ENCODE measurements around the gene TNIP1. TPM values are rescaled to one million over a fixed set of nuclear protein-coding genes. Genes with fewer than 3 reads are reported as not detected.

TNIP1 gene
- total RNA-seq, 1 donor from 2014 or later, result 304 TPM

DNA sequence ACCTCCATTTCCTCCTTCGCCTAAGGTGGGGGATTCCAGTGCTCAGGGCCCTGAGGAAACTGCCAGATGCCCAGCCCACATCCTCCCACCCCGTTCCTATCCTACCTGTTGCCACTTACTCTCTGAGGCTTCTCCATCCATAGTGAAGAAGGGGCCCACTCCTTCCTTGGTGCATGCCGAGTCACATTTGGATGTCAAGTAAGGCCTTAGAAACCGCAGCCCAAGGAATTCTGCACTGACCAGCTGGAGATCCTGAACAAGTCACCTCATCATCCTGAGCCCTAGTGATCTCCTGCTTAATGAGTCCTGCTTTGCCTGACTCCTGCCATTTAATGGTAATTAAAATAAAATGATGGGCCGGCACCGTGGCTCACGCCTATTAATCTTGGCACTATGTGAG, 6.7 kb upstream of the TNIP1 start:
- no peaks in the 10 kb centered on the region for H3K9me3 Mint-ChIP-seq
- H3K27ac Mint-ChIP-seq, result peak overlapping the region; percentile 55
- H3K4me1 Mint-ChIP-seq (ENCODE audit: low read depth), result peaks cover 70% of the 10 kb centered on the region
- no peaks in the 10 kb centered on the region for H3K27me3 Mint-ChIP-seq (ENCODE audit: insufficient read depth)
- H3K36me3 Mint-ChIP-seq (ENCODE audit: low read depth), result peaks cover 13% of the 10 kb centered on the region
- H3K4me3 Mint-ChIP-seq, result peak overlapping the region; percentile 84
- no peak for DNase-seq (ENCODE audit: low spot score)
- intact Hi-C loops (cut with micrococcal nuclease), result loop anchor here (1.0 kb wide), 2 partner anchors 9 to 11 kb away; no protein-coding TSS in a partner anchor

- peak; percentile 60 for DNase-seq (ENCODE audit: low spot score)
- Mint-ChIP-seq H3K27me3 (ENCODE audit: insufficient read depth) (no peaks in the 10 kb centered on the region), H3K9me3 (no peaks in the 10 kb centered on the region), H3K4me3 (peak overlapping the region; percentile 84), H3K27ac (peak overlapping the region; percentile 62), H3K4me1 (ENCODE audit: low read depth) (peaks cover 74% of the 10 kb centered on the region), H3K36me3 (ENCODE audit: low read depth) (peaks cover 16% of the 10 kb centered on the region)
- intact Hi-C loops (cut with micrococcal nuclease), result loop anchor here (1.0 kb wide), 2 partner anchors 9 to 11 kb away; no protein-coding TSS in a partner anchor
These were observed 6.1 kb upstream of the TNIP1 start for GRCh38 chr5:151086905-151087360.

- peak overlapping the region; percentile 95 for H3K27ac Mint-ChIP-seq
- no peaks in the 10 kb centered on the region for H3K9me3 Mint-ChIP-seq
- intact Hi-C loops (cut with micrococcal nuclease), result no loop called here
- no peak for DNase-seq (ENCODE audit: low spot score)
- peak overlapping the region; percentile 84 for H3K4me3 Mint-ChIP-seq
- H3K27me3 Mint-ChIP-seq (ENCODE audit: insufficient read depth), result no peaks in the 10 kb centered on the region
- peaks cover 10% of the 10 kb centered on the region for H3K36me3 Mint-ChIP-seq (ENCODE audit: low read depth)
- H3K4me1 Mint-ChIP-seq (ENCODE audit: low read depth), result peaks cover 74% of the 10 kb centered on the region
These were observed 5.5 kb upstream of the TNIP1 start for GRCh38 chr5:151086192-151086869.

DNA sequence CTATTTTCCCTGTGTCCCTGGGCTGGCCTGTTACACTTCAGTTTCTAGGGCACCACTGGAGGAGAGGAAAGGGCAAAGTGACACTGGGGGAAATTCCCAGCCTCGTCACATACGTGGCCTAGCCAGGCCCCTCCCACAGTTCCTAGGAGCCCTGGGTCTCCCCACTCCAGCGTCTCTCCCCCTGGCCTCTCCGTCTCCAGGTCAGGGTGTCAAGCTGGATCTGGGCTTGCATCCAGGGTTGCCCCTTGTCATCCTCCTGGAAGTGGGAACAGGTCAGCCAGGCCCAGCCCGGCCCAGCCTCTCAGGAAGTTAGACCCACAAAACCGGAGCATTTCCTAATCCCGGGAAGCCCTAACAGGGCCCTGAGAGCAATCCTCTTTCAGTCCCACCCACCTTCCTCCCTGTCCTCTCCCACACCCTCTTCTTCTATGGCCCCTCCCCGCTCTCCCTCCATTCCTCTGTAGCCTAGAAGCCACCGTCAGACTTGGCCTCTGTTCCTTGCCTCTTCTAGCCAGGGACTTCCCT, 4.7 kb upstream of the TNIP1 start:
- Mint-ChIP-seq H3K27me3 (ENCODE audit: insufficient read depth) (no peaks in the 10 kb centered on the region), H3K9me3 (no peaks in the 10 kb centered on the region), H3K4me3 (peak overlapping the region; percentile 84), H3K27ac (peak overlapping the region; percentile 95), H3K4me1 (ENCODE audit: low read depth) (peaks cover 70% of the 10 kb centered on the region), H3K36me3 (ENCODE audit: low read depth) (peaks cover 10% of the 10 kb centered on the region)
- intact Hi-C loops (cut with micrococcal nuclease), result no loop called here
- DNase-seq (ENCODE audit: low spot score), result peak; percentile 55

GRCh38 chr5:151084363-151084762, 3.5 kb upstream of the TNIP1 start:
- DNase-seq (ENCODE audit: low spot score), result no peak
- peak overlapping the region; percentile 84 for H3K4me3 Mint-ChIP-seq
- peaks cover 76% of the 10 kb centered on the region for H3K4me1 Mint-ChIP-seq (ENCODE audit: low read depth)
- intact Hi-C loops (cut with micrococcal nuclease), result loop anchor here (5.0 kb wide), 4 partner anchors 302 to 1727 kb away; partner anchors contain the start of genes CD74, G3BP1 and PCYOX1L
- no peaks in the 10 kb centered on the region for H3K27me3 Mint-ChIP-seq (ENCODE audit: insufficient read depth)
- H3K27ac Mint-ChIP-seq, result peak overlapping the region; percentile 95
- peaks cover 17% of the 10 kb centered on the region for H3K36me3 Mint-ChIP-seq (ENCODE audit: low read depth)
- no peaks in the 10 kb centered on the region for H3K9me3 Mint-ChIP-seq

GRCh38 chr5:151083081-151083676, 2.3 kb upstream of the TNIP1 start:
- peaks cover 78% of the 10 kb centered on the region for H3K4me1 Mint-ChIP-seq (ENCODE audit: low read depth)

DNA sequence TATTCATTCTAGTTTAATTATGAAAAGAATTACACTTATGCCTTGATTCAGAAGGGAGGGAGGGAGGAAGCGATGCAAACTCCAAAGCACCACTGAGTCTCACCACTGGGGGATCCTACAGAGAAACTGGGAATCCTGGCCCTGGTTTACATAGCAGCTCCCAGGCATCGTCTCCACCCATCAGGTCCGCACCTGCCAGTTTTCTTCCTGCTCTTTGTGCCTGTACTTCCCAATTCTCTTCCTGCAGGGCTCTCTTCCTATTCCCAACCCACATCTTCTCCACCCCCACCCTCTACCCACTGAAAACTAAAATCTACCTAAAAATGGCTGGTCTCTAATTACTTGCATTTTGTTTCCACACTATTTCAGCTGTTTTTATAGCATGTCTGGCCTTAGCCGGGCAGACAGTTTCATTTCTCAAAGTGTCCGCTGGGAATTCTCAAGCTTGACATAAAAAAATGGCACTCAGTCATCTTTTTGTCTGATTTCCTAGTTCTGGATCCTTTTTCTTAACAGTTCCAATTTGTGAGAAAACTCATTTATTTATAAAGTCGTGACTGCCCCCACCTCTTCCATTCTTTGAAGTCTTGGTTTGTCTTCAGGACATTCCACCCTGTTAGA, 1.6 kb upstream of the TNIP1 start:
- Mint-ChIP-seq H3K27me3 (ENCODE audit: insufficient read depth) (no peaks in the 10 kb centered on the region), H3K27ac (peak overlapping the region; percentile 93), H3K4me1 (ENCODE audit: low read depth) (peaks cover 82% of the 10 kb centered on the region), H3K9me3 (no peaks in the 10 kb centered on the region), H3K36me3 (ENCODE audit: low read depth) (peaks cover 33% of the 10 kb centered on the region), H3K4me3 (peak overlapping the region; percentile 84)
- intact Hi-C loops (cut with micrococcal nuclease), result loop anchor here (2.0 to 5.0 kb wide), 6 partner anchors 14 to 1725 kb away; partner anchors contain the start of genes CD74, DCTN4, G3BP1 and PCYOX1L
- no peak for DNase-seq (ENCODE audit: low spot score)

More at GRCh38 chr5:151083081-151083676, 2.3 kb upstream of the TNIP1 start:
- Mint-ChIP-seq H3K27me3 (ENCODE audit: insufficient read depth) (no peaks in the 10 kb centered on the region), H3K36me3 (ENCODE audit: low read depth) (peaks cover 25% of the 10 kb centered on the region), H3K27ac (peak overlapping the region; percentile 93), H3K4me3 (peak overlapping the region; percentile 84), H3K9me3 (no peaks in the 10 kb centered on the region)
- peak; percentile 65 for DNase-seq (ENCODE audit: low spot score)
- intact Hi-C loops (cut with micrococcal nuclease), result loop anchor here (1.0 to 5.0 kb wide), 9 partner anchors 11 to 1726 kb away; partner anchors contain the start of genes CD74, DCTN4, G3BP1 and PCYOX1L

DNA sequence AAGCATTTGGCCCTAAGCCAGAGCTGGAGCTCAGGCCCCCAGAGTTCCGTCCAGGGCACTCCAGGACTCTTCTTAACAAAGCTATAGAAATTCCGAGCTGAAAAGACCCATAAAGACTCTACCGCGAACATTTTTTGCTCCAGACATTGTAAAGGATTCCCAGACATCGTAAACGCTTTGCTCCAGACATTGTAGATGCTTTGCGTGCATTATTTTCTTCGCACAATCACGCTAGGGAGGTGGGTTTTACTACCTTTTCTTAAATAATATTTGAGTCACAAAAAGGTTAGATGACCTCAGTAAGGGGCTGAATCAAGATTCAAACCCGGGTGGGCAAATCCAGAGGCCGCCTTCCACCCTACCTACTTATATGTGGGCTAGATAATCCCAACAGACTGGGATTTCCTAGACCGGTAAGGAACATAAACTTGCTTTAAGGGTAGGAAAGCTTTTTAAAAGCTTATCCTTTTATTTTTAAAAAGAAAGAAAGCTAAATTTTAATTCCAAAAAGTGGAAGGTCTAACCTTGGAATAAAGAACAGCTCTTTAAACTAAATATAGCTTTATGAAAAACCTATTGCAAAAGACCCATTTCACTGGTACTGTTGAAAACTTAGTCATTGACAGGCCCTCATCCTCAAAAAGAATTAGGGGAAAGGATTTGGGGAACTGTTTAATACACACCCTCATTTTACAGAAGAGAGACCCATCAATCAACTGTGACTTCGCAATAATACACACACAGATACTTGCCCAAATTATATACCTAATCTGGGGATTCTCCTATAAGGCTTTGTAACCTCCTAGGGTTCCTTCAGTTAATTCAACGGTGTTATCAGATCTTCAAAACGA, 822 bp upstream of the TNIP1 start:
- H3K27me3 Mint-ChIP-seq (ENCODE audit: insufficient read depth), result no peaks in the 10 kb centered on the region
- peaks cover 85% of the 10 kb centered on the region for H3K4me1 Mint-ChIP-seq (ENCODE audit: low read depth)
- DNase-seq (ENCODE audit: low spot score), result no peak
- H3K9me3 Mint-ChIP-seq, result no peaks in the 10 kb centered on the region
- peaks cover 41% of the 10 kb centered on the region for H3K36me3 Mint-ChIP-seq (ENCODE audit: low read depth)
- peak overlapping the region; percentile 84 for H3K4me3 Mint-ChIP-seq
- H3K27ac Mint-ChIP-seq, result peak overlapping the region; percentile 93
- intact Hi-C loops (cut with micrococcal nuclease), result loop anchor here (2.0 to 5.0 kb wide), 8 partner anchors 13 to 1724 kb away; partner anchors contain the start of genes CD74, DCTN4, G3BP1 and PCYOX1L

GRCh38 chr5:151079838-151080612, 809 bp downstream of the TNIP1 start:
- H3K9me3 Mint-ChIP-seq, result no peaks in the 10 kb centered on the region
- intact Hi-C loops (cut with micrococcal nuclease), result loop anchor here (1.0 to 5.0 kb wide), 9 partner anchors 75 to 1723 kb away; partner anchors contain the start of genes CD74, G3BP1, GM2A and PCYOX1L
- H3K36me3 Mint-ChIP-seq (ENCODE audit: low read depth), result peaks cover 54% of the 10 kb centered on the region
- peaks cover 85% of the 10 kb centered on the region for H3K4me1 Mint-ChIP-seq (ENCODE audit: low read depth)
- peak overlapping the region; percentile 92 for H3K27ac Mint-ChIP-seq
- DNase-seq (ENCODE audit: low spot score), result no peak
- H3K4me3 Mint-ChIP-seq, result peak overlapping the region; percentile 91
- H3K27me3 Mint-ChIP-seq (ENCODE audit: insufficient read depth), result no peaks in the 10 kb centered on the region

DNA sequence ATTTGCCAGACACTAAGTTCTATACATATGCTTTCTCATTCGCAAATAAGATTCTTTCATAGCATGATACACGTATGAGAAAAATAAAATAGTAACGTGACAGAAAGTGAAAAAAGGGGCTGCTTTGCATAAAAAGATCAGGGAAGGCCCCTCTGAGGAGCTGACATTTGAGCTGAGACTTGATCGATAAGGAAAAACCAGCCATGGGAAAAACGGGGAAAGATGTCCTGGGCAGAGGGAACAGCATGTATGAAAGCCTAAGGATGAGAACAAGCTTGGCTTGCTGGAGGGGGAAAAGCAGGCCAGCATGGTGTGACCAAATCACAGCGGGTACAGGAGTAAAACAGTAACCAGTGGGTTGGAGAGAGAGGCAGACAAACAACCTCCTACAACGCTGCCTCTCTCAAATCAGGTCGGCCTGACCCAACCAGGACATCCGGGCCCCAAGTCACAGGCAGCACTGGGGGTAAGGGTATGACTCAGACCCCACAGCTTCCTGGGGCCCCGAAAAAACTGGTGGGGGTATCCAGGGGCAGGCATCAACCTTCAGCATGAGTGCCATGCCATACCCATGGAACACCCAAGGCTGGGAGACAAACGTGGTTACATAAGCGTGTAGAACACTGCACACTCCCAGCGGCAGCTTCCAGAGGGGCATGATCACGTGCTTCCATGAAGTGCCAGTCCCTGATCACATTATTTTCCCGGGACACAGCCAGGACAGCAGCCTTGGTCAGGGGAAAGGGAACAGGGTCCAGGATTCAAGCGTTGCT, 2.2 kb downstream of the TNIP1 start:
- H3K4me3 Mint-ChIP-seq, result peak overlapping the region; percentile 91
- no peaks in the 10 kb centered on the region for H3K27me3 Mint-ChIP-seq (ENCODE audit: insufficient read depth)
- no peaks in the 10 kb centered on the region for H3K9me3 Mint-ChIP-seq
- DNase-seq (ENCODE audit: low spot score), result peak; percentile 62
- peaks cover 59% of the 10 kb centered on the region for H3K36me3 Mint-ChIP-seq (ENCODE audit: low read depth)
- peaks cover 79% of the 10 kb centered on the region for H3K4me1 Mint-ChIP-seq (ENCODE audit: low read depth)
- intact Hi-C loops (cut with micrococcal nuclease), result loop anchor here (1.0 to 2.0 kb wide), 6 partner anchors 9 to 378 kb away; partner anchors contain the start of genes GM2A and RBM22
- peak overlapping the region; percentile 92 for H3K27ac Mint-ChIP-seq

DNA sequence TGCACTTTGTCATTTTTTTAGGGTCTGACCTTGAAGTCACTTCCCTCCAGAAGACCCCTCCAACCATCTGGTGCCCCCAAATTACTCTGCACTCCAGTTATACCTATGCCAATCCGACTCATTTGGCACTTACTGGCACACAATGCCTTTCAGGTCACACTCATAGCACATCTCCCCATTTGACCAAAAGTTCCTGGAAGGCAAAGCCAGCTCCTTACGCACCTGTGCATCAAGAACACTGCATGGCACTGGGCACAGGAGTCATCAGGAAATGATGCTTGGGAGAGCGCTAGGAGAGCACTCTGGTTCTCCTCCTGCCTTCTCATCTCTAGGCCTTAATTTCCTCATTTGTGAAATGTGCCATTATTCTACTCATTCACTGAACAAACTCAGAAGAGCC, 2.9 kb downstream of the TNIP1 start:
- intact Hi-C loops (cut with micrococcal nuclease), result loop anchor here (1.0 to 2.0 kb wide), 6 partner anchors 9 to 377 kb away; partner anchors contain the start of genes GM2A and RBM22
- peak overlapping the region; percentile 91 for H3K4me3 Mint-ChIP-seq
- DNase-seq (ENCODE audit: low spot score), result no peak
- H3K36me3 Mint-ChIP-seq (ENCODE audit: low read depth), result peaks cover 60% of the 10 kb centered on the region
- H3K4me1 Mint-ChIP-seq (ENCODE audit: low read depth), result peaks cover 75% of the 10 kb centered on the region
- H3K9me3 Mint-ChIP-seq, result no peaks in the 10 kb centered on the region
- no peaks in the 10 kb centered on the region for H3K27me3 Mint-ChIP-seq (ENCODE audit: insufficient read depth)
- peak overlapping the region; percentile 92 for H3K27ac Mint-ChIP-seq

Measured in activated T-helper 1 cell treated with anti-CD3 and anti-CD28 coated beads, Interleukin-12 subunit alpha, Interleukin-12 subunit beta, Interleukin-2, Interleukin-4 antibody, amounts not matched to agents 30 ng/mL and 10 ng/mL and 1 ng/mL, durations not matched to agents 14 hours and 24 hours and 36 hours (primary cell).